Measurements from ENCODE around the gene EHHADH.

DNA sequence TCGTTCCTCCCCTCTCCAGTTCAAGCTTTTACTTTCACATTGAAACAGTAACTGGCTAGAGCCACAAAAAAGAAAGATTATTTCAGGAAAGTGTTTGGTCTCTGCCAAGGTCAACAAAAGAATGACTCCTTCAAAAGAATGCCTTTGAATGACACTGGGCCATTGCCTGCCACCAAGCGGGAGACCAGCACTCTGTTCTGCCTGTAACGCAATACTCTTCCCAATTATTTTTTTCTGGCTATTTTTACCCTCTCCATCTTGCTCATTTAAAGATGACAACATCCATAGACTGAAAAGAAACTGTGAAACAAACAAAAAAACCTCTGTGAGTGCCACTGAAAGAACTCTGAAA lies 37.3 kb downstream of the EHHADH start:
- TF ChIP-seq JUN (CRISPR knock-in tag; IDR thresholded peaks at IDR 0.05) = no peak
- no peak for TF ChIP-seq CBFB (CRISPR knock-in tag; IDR thresholded peaks at IDR 0.05; ENCODE audit: low read depth)
- TF ChIP-seq, protein P1, sequence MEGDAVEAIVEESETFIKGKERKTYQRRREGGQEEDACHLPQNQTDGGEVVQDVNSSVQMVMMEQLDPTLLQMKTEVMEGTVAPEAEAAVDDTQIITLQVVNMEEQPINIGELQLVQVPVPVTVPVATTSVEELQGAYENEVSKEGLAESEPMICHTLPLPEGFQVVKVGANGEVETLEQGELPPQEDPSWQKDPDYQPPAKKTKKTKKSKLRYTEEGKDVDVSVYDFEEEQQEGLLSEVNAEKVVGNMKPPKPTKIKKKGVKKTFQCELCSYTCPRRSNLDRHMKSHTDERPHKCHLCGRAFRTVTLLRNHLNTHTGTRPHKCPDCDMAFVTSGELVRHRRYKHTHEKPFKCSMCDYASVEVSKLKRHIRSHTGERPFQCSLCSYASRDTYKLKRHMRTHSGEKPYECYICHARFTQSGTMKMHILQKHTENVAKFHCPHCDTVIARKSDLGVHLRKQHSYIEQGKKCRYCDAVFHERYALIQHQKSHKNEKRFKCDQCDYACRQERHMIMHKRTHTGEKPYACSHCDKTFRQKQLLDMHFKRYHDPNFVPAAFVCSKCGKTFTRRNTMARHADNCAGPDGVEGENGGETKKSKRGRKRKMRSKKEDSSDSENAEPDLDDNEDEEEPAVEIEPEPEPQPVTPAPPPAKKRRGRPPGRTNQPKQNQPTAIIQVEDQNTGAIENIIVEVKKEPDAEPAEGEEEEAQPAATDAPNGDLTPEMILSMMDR (IDR thresholded peaks at IDR 0.05) = no peak
- TF ChIP-seq TCF7 (CRISPR knock-in tag; IDR thresholded peaks at IDR 0.05; ENCODE audit: low read depth) = no peak
- TF ChIP-seq USF1 (CRISPR knock-in tag; IDR thresholded peaks at IDR 0.05) = no peak
- TF ChIP-seq NR3C1 (CRISPR knock-in tag; conservative IDR thresholded peaks at IDR 0.05; ENCODE audit: low read depth) = no peak
- TF ChIP-seq, protein P2, sequence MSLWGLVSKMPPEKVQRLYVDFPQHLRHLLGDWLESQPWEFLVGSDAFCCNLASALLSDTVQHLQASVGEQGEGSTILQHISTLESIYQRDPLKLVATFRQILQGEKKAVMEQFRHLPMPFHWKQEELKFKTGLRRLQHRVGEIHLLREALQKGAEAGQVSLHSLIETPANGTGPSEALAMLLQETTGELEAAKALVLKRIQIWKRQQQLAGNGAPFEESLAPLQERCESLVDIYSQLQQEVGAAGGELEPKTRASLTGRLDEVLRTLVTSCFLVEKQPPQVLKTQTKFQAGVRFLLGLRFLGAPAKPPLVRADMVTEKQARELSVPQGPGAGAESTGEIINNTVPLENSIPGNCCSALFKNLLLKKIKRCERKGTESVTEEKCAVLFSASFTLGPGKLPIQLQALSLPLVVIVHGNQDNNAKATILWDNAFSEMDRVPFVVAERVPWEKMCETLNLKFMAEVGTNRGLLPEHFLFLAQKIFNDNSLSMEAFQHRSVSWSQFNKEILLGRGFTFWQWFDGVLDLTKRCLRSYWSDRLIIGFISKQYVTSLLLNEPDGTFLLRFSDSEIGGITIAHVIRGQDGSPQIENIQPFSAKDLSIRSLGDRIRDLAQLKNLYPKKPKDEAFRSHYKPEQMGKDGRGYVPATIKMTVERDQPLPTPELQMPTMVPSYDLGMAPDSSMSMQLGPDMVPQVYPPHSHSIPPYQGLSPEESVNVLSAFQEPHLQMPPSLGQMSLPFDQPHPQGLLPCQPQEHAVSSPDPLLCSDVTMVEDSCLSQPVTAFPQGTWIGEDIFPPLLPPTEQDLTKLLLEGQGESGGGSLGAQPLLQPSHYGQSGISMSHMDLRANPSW (CRISPR knock-in tag; conservative IDR thresholded peaks at IDR 0.05; ENCODE audit: low read depth) = no peak
- no peak for TF ChIP-seq MYBL2 (CRISPR knock-in tag; IDR thresholded peaks at IDR 0.05)
